HG02943 (cell line): ENCODE results near the gene ACIN1.

Source experiments
- ATAC-seq: cut with Tn5 transposase; IDR thresholded peaks from one replicate; pipeline ENCODE4 v1.9.1; 2021; ENCODE audit warnings: mild to moderate bottlenecking, low read depth, moderate library complexity; ENCODE audit not compliant: unreplicated experiment

ACIN1 gene

GRCh38 chr14:23062002-23062401, 32.9 kb downstream of the ACIN1 start:
- no peak for ATAC-seq

- ATAC-seq: no peak
Observed at GRCh38 chr14:23060536-23061260, 34.2 kb downstream of the ACIN1 start.

GRCh38 chr14:23058654-23059504, 36.1 kb downstream of the ACIN1 start:
- ATAC-seq: no peak

- ATAC-seq: peak; percentile 59
Observed at GRCh38 chr14:23057757-23058653, 36.9 kb downstream of the ACIN1 start.

- ATAC-seq: no peak
Observed at GRCh38 chr14:23056956-23057756, 37.8 kb downstream of the ACIN1 start, which contains the start of gene CDH24. CDH24 (minus strand) TSS chr14:23057520; CDS start chr14:23055733, 1,787 bp downstream.

GRCh38 chr14:23056145-23056955, 38.6 kb downstream of the ACIN1 start:
- ATAC-seq: no peak

- ATAC-seq: no peak
Observed at GRCh38 chr14:23055621-23056144, 39.3 kb downstream of the ACIN1 start.

- no peak for ATAC-seq
Observed at GRCh38 chr14:23055147-23055550, 39.8 kb downstream of the ACIN1 start.

GRCh38 chr14:23054000-23054811, 40.7 kb downstream of the ACIN1 start:
- no peak for ATAC-seq

- no peak for ATAC-seq
Observed at GRCh38 chr14:23053426-23053825, 41.5 kb downstream of the ACIN1 start.

- no peak for ATAC-seq
Observed at GRCh38 chr14:23052671-23053070, 42.3 kb downstream of the ACIN1 start.

- no peak for ATAC-seq
Observed at GRCh38 chr14:23052182-23052623, 42.7 kb downstream of the ACIN1 start.

- no peak for ATAC-seq
Observed at GRCh38 chr14:23051141-23052057, 43.5 kb downstream of the ACIN1 start.

- no peak for ATAC-seq
Observed at GRCh38 chr14:23049011-23049410, 45.9 kb downstream of the ACIN1 start.

GRCh38 chr14:23047751-23048693, 46.9 kb downstream of the ACIN1 start:
- ATAC-seq: no peak
